Stimulated activated CD4-positive, alpha-beta T cell treated with anti-CD3 and anti-CD28 coated beads, Interleukin-1b, Interleukin-23, amount 100 ng/mL, for 24 hours (primary cell): ENCODE data around the gene INSM1.
"Not testable (repeated sequence)": the region's sequence is repeated elsewhere in the genome, so short reads cannot be mapped to it uniquely, and the experiment has no call there.

Experiments
- DNase-seq, 4 experiments: peaks; one replicate each; pipeline ENCODE4 v3.0.0-alpha.2; 2020; ENCODE audit warnings: low read depth in 4 of 4, low spot score in 1 of 4

Gene INSM1, protein sequence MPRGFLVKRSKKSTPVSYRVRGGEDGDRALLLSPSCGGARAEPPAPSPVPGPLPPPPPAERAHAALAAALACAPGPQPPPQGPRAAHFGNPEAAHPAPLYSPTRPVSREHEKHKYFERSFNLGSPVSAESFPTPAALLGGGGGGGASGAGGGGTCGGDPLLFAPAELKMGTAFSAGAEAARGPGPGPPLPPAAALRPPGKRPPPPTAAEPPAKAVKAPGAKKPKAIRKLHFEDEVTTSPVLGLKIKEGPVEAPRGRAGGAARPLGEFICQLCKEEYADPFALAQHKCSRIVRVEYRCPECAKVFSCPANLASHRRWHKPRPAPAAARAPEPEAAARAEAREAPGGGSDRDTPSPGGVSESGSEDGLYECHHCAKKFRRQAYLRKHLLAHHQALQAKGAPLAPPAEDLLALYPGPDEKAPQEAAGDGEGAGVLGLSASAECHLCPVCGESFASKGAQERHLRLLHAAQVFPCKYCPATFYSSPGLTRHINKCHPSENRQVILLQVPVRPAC

GRCh38 chr20:20367575-20368417, at the start of gene INSM1:
Gene INSM1, plus strand, starts transcription at chr20:20368104. Its CDS starts 164 bp downstream, at chr20:20368268.
- DNase-seq = no peak

- DNase-seq = no peak
Observed at GRCh38 chr20:20318365-20319161, 49.3 kb upstream of the INSM1 start.

DNA sequence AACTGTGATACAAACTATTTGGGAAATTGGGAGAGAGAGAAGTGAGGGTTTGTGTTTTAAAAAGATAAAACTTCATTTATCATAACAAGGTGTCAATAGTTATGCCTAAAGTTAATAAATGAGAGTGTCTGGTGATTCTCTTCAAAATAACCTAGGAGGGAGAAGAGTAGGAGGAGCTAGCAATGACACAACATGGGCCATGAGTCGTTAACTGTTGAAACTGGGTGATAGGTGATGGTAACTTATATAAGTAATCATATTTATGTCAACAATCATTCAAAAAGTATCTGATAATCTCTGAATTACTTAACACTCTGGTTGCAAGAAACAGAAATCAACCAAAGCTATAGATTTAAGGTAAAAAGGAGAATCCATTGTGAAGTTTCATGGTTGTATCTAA, 46.8 kb upstream of the INSM1 start:
- DNase-seq = no peak

DNA sequence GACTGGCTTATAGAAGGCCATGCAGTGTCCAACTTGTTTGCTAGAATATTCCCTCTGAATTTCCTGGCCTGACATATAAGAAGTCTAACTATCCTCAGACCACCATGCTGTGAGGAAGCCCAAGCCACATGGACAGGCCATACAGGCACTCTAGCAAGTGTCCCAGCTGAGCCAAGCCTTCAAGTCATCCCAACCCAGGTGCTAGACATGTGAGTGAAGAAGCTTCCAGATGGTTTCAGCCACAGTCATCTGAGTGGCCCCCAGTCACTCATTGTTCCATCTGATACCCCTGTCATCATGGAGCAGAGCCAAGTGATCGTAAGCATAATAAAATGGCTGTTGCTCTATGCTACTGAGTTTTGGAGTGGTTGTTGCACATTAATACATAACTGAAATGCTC, 46.0 kb upstream of the INSM1 start:
- DNase-seq = no peak

- no peak for DNase-seq
Observed at GRCh38 chr20:20322912-20323311, 45.0 kb upstream of the INSM1 start.

GRCh38 chr20:20327746-20328145, 40.2 kb upstream of the INSM1 start:
- no peak for DNase-seq

GRCh38 chr20:20329564-20329963, 38.3 kb upstream of the INSM1 start:
- DNase-seq = no peak

GRCh38 chr20:20331156-20331555, 36.7 kb upstream of the INSM1 start:
- DNase-seq = no peak

- no peak for DNase-seq
Observed at GRCh38 chr20:20331817-20332216, 36.1 kb upstream of the INSM1 start.

- no peak for DNase-seq
Observed at GRCh38 chr20:20333866-20334265, 34.0 kb upstream of the INSM1 start.

GRCh38 chr20:20334489-20334888, 33.4 kb upstream of the INSM1 start:
- no peak for DNase-seq

- no peak for DNase-seq
Observed at GRCh38 chr20:20338133-20338730, 29.7 kb upstream of the INSM1 start.

DNA sequence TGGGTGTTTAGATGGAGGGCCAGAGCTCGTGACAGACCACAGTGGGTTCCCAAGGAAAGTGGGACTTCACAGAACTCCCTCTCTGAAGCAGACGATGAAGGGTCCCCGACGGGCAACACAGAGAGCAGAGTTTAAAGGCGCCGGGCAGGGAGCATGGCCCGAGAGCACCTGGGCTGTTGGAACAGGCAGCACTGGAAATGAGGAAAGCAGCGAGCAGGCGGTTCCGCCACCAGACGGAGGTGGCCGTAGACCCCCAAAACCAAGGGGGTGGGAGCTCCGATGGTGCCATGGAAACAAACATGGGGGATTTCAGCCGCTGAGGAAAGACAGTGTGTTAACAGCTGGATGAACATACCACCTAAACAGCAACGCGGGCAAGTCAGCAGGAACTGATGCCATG, 27.5 kb upstream of the INSM1 start:
- DNase-seq = no peak

- DNase-seq = no peak
Observed at GRCh38 chr20:20341371-20341770, 26.5 kb upstream of the INSM1 start.

DNA sequence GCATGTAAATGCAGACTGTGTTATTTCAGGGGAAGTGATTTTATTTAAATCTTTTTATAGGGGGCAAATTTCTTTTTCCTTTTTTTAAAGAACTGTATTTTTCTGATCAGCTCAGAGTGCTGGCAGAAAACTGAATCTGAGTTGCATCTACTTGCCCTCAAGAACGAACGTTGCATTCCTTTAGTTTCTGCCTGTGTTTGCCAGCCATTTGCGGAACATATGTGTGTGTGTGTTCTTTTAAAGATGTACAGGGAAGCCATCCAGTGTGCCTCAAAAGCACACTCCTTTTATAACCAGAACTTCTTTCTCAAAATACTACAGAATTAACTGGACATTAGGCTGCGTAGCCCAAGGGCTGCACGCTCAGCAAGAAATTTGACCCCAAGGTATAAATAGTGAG, 25.8 kb upstream of the INSM1 start:
- DNase-seq = no peak

- DNase-seq = no peak
Observed at GRCh38 chr20:20343932-20344331, 24.0 kb upstream of the INSM1 start.

DNA sequence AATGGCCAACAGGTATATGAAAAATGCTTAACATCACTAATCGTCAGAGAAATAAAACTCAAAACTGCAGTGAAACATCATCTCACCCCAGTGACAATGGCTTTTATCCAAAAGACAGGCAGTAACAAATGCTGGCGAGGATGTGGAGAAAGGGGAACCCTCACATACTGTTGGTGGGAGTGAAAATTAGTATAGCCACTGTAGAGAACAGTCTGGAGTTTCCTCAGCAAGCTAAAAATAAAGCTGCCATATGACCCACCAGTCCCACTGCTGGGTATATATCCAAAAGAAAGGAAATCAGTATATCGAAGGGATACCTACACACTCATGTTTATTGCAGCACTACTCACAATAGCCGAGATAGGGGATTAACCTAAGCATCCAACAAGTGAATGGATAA, 23.4 kb upstream of the INSM1 start:
- no peak for DNase-seq

DNA sequence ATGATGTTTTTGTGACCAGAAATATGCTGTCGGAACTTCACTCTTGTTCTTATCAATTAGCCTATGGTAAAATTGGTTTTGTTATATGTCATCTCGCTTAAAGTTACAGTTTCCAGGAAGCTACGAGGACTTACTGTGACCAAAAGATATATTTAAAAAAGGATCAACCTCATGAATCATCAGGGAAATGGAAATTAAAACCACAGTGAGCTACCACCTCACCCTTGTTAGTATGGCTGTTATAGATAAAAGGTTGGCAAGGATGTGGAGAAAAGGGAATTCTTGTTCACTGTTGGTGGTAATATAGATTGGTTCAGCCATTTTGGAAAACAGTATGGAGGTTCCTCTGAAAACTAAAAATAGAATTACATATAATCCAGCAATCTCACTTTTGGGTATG, 14.3 kb upstream of the INSM1 start:
- DNase-seq = no peak

GRCh38 chr20:20355503-20355902, 12.4 kb upstream of the INSM1 start:
- DNase-seq = not testable (repeated sequence)

DNA sequence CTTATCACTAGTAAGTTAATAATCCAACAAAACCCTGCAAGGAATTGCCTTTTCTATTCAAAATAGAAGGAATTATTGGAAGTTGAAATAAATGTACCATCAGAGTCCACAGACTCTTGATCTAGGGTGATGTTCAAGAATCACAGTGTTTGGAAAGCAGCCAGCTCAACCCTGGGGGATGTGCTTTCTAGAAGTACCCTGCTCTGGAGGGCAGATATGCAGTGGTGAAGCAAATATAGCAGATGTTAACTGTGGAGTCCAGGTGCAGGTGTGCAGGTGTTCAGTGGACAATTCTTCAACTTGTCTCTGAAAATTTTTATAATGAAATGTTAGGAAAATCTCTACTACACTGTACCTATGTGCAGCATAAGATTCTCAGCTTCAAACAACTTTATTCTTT, 9.1 kb upstream of the INSM1 start:
- no peak for DNase-seq

- no peak for DNase-seq
Observed at GRCh38 chr20:20359628-20360027, 8.3 kb upstream of the INSM1 start.
